CD1c-positive myeloid dendritic cell (primary cell): ENCODE measurements around the gene ZBTB49.

Experiments used
- DNase-seq: peaks from one replicate; pipeline ENCODE4 v3.0.0-alpha.2; 2016; ENCODE audit errors: extremely low spot score

Gene ZBTB49

GRCh38 chr4:4326166-4326565 lies 36.1 kb downstream of the ZBTB49 start:
- DNase-seq: no peak

DNA sequence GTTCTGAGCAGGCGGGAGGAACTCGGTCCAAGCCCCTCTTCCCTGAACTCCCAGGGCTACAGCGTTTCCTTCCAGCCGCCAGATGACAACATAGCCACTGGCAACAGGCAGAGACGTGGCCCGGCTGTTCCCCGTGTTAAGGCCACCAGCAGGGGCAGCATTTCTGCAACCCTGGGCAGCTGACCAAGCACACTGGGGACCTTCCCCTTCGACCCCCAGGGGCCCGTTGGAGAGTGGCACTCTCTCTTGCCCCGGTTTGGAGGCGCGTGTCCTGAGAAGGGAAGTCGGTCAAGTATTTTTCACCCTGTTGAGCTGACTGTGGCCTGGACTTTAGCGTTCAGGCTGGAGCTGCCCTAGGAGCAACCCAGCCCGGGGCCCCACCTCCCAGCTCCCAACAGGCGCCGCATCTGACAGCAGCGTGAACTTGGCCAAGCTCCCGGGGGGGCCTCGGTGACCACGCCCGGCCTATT lies 37.6 kb downstream of the ZBTB49 start:
- DNase-seq: peak; percentile 3

- DNase-seq: no peak
These were observed 38.2 kb downstream of the ZBTB49 start for GRCh38 chr4:4328206-4328605.

DNA sequence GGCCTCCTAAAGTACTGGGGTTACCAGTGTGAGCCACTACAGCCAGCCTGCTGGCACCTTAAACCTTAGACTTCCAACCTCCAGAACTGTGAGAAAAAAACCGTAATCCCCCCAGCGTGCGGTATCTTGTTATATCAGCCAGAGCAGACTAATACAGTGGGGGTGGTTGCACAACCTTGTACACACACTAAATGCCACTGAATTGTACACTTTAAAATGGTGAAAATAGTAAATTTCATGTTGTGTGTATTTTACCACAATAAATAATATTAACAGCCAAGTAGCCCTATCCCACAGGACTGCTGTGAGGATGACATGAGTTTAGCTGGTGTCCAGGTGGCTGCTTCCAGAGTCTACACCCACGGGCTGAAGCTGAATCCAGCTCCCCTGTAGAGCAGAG lies 38.8 kb downstream of the ZBTB49 start:
- no peak for DNase-seq

DNA sequence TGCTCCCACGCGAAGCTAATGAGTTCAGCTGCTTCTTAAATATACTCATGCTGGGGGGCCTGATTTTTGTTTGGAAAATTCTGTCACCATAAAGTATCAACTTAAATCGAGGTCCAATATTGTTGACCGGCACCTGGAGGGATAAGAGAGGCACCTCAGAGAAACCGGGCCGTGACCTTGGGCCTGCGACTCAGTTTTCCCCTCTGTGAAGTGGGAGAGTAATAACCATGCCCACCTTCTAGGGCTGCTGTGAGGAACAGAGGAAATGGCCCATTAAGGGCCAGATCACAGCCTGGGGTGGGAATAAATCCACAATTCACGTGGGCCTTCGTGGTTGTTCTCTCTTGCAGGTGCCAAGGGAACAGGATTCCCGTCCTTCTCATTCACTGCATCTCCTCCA lies 39.4 kb downstream of the ZBTB49 start:
- no peak for DNase-seq

- no peak for DNase-seq
These were observed 40.7 kb downstream of the ZBTB49 start for GRCh38 chr4:4330794-4331193.

- DNase-seq: no peak
These were observed 42.5 kb downstream of the ZBTB49 start for GRCh38 chr4:4332529-4332928.

DNA sequence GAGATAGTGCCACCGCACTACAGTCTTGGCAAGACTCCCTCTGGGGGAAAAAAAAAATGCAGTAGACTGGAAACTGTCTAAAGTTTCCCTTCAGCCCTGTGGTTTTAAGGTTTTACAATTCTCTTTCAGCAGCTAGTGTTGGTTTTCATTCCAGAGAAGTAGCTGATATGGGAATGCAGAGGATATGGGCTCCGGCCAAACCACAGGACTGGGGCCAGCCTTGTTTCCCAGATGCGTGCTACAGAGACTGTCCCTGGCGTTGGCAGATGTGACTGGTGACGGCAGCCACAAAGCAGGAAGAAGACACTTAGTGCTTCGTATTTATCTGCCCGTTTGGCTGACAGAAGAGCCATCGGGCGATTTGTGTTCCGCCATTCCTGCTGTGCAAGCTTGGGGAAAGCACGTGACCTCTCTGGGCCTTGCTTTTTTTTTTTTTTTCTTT lies 43.2 kb downstream of the ZBTB49 start:
- no peak for DNase-seq

GRCh38 chr4:4334798-4335520 lies 44.9 kb downstream of the ZBTB49 start:
- DNase-seq: peak; percentile 64

DNA sequence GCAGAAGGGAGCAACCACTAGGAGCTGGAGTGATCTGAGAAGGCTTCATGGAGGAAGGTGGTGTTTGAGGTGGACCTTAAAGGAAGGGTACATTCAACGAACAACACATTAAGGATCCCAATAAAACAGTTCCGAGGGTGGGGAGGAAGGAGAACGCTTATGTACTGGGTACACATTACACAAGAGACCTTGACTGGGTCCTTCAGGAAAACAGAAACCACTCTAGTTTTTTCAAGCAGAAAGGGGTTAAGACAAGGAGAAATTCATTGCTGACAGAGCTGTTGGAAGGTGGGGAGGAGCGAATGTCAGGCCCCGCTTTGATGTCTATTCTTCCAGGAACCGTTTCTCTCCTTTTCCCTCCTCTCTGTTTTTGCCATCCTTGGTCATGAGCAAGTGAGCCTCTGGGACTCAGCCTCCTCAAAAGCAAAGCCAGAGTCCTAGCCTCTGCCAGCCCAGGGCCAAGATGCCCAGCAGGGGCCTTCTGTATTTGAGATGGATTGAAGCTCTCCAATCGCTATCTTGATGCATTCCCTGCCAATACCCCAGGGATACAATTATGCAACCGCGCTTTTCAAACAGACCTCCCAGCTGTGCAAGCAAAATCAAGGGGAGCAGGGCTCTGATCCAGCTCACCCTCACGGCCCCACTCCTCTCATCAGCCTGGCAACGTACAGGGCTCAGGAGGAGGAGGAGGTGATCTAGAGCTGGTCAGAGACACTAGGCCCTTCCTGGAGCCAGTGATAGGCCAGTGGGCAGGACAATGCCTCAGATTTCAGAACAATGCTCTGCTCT lies 48.4 kb downstream of the ZBTB49 start:
- no peak for DNase-seq

DNA sequence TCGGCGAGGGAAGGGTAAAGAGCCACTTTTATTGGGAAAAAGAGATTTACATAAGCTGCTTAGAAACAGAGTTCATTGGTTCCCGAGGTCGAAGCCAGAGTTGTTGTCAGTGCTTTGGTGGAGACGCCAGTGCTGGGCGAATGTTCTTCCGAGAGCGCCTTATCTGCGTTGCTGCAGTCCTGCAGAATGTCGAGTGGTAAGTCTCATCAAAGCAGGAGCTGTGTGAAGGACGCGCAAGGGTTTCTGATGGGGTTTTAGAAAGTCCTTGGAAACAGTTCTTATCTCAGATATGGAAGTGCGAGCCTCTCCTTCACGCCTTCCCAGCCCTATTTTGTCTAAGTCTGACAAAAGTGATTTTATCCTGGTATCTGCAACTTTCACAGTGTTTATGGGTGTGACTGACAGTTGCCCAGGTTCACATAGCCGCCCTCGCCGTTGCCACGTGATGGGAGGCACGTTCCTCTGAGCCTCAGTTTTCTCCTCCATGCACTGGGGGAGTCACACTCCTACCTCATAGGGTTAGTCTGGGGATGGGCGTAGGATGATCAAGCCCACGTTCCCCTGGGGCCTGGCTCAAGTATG lies 49.5 kb downstream of the ZBTB49 start:
- DNase-seq: no peak

GRCh38 chr4:4341861-4342650 lies 52.0 kb downstream of the ZBTB49 start:
- DNase-seq: no peak

DNA sequence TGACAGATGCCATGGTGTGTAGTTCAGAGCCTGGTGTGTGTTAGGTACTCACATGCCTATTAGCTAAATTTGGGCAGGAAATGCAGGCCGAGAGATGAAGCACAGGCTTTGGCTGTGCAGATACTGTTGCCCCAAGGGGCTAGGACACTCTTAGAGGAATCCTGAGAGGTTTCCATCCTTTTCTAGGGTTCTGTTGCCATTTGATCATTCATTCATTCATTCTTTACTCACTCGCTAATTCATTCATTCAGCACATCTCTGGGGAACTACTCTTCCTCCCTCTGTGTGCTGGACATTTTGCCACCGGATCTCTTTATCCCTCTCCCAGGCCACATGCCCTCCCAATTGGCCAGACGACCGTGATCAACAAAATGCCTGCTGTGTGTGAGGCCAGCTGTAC lies 53.0 kb downstream of the ZBTB49 start:
- DNase-seq: no peak

DNA sequence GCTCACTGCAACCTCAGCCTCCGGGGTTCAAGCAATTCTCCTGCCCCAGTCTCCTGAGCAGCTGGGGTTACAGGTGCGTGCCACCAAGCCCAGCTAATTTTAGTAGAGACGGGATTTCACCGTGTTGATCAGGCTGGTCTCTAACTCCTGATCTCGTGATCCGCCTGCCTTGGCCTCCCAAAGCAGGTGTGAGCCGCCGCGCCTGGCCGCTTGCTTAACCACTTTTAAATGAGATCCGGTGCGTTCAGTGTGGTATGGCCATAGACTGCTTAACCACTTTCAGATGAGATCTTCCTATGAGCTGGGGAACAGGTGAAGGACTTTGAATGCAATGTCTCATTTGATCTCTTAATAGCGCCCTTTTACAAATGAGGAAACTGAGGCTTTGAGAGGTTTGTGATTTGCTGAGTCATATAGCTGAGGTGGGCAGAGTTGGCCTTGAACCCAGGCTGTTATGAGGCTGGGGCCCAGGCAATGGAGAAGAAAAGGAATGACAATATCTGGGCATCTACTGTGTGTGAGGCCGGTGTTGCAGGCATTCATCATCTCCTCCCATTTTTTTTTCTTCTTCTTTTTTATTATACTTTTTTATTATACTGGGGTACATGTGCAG lies 55.0 kb downstream of the ZBTB49 start:
- DNase-seq: no peak

GRCh38 chr4:4347585-4347984 lies 57.5 kb downstream of the ZBTB49 start:
- no peak for DNase-seq

DNA sequence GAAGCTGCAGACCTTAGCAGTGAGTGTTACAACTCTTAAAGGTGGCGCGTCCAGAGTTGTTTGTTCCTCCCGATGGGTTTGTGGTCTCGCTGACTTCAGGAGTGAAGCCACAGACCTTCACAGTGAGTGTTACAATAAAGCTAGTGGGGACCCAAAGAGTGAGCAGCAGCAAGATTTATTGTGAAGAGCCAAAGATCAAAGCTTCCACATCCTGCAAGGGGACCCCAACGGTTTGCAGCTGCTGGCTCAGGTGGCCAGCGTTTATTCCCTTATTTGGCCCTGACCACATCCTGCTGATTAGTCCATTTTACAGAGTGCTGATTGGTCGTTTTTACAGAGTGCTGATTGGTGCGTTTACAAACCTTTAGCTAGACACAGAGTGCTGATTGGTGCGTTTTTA lies 58.5 kb downstream of the ZBTB49 start:
- DNase-seq: peak; percentile 8

- no peak for DNase-seq
These were observed 59.8 kb downstream of the ZBTB49 start for GRCh38 chr4:4349867-4350266.

DNA sequence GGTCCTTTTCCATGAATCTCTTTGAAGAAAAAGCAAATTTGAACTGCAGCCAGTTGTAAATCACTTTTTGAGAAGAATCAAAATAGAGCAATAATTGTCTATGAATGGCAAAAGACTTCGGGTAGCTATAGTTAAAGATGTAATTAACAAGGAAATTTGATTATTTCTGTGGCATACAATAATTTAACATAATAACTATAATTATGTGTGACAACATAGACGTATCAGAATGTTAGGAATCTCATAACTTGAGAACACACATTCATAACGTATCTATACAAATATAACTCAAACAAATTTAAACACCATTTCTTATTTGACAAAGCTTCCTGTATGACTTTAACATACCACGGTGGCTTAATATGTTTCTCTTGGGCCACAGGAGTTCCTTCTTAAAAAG lies 60.9 kb downstream of the ZBTB49 start:
- no peak for DNase-seq

- DNase-seq: no peak
These were observed 65.3 kb downstream of the ZBTB49 start for GRCh38 chr4:4355302-4355701.

- DNase-seq: no peak
These were observed 66.3 kb downstream of the ZBTB49 start for GRCh38 chr4:4356106-4357041.
